CD4-positive, alpha-beta T cell treated with Interleukin-6 for 4 hours (primary cell): ENCODE data around the gene RUSF1.
"Not testable (repeated sequence)": the region's sequence is repeated elsewhere in the genome, so short reads cannot be mapped to it uniquely, and the experiment has no call there.

Experiments used
- DNase-seq: peaks from one replicate; pipeline ENCODE4 v3.0.0-alpha.2; 2020; ENCODE audit warnings: mixed read lengths

Gene RUSF1

DNA sequence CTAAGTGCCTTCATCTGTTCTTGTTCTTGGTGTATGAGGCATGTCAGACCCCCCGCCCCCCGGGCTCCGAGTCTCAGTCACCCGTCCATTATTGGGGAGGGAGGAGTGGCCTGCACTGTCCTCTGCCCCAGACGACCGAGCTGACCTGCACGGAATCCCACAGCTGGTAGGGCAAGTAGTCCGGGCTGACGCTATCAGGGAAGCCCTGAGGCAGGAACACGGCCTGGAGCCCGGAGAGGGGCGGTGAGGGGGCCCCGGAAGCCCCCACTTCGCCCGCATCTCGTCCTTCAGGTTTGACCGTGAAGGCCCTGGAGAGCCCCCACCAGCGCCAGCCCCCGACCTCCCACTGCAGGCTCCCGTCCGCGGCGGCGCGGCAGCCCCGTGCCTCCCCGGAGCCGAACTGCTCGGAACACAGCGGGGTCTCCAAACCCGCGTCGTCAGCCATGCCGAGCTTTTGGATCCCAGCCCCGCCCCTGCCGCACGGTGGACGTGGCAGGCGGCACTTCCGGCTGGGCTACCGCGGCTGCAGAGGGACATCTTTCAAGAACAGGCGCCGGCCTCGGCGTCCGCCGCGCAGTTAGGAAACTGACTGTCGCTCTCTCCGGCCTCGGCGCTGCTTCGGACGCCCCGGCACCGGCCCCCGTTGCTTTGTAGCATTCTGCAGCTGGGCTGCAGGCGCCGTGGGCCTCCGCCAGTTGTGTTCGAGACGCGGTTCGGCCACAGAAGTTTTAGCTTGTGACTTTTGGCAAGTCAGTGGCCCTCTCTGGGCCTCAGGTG is at the start of gene RUSF1:
TSS of gene RUSF1 (minus strand) at position 463 of the 777 bp plus-strand sequence. CDS start at position 445, 18 bp downstream.
- DNase-seq, result peak; percentile 88

DNA sequence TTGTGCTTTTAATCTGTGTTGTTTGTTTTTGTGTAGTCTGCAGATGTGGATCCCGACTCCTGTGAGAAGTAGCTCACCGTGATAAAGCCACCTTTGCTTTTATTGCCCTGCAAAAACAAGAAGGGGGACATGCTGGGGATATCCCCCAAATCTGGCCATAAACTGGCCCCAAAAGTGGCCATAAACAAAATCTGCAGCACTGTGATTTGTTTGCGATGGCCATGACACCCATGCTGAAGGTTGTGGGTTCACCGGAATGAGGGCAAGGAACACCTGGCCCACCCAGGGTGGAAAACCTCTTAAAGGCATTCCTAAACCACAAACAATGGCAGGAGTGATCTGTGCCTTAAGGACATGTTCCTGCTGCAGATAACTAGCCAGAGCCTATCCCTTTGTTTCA is 34.6 kb upstream of the RUSF1 start:
- no peak for DNase-seq

DNA sequence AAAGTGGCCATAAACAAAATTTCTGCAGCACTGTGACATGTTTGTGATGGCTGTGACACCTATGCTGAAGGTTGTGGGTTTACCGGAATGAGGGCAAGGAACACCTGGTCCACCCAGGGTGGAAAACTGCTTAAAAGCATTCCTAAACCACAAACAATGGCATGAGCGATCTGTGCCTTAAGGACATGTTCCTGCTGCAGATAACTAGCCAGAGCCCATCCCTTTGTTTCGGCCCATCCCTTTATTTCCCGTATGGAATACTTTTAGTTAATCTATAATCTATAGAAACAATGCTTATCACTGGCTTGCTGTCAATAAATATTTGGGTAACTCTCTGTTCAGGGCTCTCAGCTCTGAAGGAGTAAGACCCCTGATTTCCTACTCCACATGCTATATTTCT is 31.6 kb upstream of the RUSF1 start:
- DNase-seq, result not testable (repeated sequence)

DNA sequence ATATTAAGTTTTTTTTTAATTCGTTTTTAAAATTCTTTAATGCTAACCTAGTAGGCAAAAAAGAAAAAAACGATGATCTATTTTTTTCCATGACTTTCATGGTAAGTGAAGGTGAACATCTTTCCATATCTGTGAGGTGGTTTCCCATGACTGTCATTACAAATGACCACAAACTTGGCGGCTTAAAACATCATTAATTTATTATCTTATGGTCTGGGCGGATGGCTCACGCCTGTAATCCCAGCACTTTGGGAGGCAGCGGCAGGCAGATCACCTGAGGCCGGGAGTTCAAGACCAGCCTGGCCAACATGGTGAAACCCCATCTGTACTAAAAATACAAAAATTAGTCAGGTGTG is 30.0 kb upstream of the RUSF1 start:
- not testable (repeated sequence) for DNase-seq

DNA sequence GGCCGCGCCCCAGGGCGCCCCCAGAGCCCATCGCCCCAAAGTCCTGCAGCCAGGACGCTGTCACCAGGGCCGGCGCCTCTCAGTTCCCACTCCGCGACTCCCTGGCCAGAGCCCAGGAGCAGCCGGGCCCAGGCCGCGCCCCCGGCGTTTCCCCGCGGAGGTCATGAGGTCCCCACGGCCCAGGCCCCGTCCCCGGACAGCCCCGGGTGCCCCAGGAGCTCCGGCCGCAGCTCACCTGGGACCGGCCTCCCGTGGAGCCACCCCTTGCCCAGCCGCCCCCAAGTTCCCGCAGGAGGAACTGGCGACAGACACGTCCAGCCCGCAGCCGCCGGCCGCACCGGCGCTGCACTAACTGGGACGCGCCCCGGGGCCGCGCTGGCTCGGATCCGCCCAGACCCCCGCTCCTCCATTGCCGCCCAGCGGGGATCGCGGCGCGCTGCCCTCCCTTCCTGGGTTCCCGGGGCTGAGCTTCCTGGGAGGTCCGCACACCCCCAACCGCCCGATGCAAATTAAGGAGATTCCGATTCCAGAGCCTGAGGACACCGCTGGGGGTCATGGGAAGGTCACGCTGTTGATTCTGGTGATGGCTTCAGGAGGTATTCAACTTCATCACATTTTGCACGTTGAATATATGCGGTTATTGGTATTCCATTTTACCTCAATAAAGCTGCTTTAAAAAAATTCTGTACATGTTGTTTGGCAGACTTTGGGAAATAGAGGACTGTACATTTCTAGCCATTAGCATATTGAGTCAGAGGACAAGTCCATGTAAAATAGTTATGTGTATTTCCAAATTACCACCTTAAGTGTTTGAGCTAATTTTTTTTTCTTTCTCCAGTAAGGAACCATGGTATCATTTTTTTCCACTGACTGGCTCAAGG is 29.4 kb upstream of the RUSF1 start:
- DNase-seq, result no peak

DNA sequence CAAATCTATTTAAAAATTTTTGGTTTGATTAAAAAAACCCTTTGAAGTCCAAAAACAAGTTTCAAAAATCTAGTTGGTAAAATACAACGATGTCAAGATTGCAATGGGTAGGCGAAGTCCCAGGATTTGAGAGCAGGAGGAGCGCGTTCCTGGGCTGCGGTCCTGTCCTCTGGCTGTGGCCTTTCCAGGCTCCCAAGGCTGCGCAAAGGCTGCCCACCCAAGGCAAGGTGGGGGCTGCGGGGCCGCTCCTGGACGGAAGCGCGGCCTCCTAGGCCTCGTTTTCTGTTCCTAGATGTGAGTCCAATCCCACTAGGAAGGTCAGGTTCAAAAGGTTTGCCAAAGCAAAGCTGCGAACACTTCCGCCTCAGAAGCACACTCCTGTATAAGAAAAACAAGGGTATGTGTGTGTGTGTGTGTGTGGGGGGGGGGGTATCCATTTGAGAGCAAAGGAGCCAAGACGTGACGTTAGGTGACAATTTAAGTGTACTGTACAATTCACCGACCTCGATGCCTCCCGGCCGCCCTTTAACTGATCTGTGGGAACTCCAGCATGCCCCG is 28.7 kb upstream of the RUSF1 start:
- no peak for DNase-seq

DNA sequence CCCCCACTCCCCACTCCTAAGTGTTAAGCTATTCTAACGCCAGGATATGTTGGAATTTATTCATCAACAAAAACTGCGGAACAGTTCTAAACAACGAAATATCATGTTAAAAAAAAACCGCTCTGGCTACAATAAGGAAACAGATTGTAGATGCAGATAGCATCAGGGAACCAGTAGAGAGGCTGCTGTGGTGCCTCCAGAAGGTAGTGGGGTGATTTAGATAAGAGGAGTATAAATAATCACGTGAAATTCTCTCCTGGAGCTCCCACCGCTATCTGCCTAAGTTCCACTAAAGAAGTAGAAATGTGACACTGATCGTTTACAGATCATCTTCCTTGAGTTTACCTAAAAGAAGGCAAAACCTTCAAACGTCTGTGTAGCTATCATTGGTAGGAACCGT is 27.5 kb upstream of the RUSF1 start:
- DNase-seq, result no peak

DNA sequence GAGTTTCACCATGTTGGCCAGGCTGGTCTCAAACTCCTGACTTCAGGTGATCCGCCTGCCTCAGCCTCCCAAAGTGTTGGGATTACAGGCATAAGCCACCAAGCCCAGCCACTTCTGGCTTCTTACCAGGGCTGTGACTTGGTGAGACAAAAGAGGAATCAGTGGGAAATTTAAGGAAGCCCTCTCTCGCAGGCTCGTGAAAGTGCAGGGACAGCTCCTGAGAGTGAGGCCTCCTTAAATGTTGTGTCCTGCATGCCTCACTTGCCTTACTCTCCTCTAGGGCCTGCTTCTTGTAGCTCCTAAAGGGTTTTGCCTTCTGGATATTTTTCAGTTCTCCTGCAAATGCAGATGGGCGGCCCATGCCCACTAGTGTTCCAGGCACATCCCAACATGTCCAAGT is 24.7 kb upstream of the RUSF1 start:
- no peak for DNase-seq

DNA sequence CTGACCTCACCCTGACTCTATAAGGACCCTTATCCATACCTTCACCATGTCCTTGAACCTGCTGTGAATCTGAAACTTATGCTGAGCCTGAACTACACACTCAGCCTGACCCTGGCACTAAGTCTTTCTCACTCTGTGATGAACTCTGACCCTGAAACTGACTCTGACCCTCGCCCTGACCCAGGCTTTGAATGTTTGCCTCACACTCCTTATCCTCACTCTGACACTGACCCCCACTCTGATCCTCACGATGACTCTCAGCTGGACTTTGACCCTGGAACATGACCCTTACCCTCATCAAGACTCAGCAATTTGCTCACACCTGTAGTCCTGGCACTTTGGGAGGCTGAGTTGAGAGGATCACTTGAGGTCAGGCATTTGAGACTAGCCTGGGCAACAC is 23.9 kb upstream of the RUSF1 start:
- DNase-seq, result no peak

DNA sequence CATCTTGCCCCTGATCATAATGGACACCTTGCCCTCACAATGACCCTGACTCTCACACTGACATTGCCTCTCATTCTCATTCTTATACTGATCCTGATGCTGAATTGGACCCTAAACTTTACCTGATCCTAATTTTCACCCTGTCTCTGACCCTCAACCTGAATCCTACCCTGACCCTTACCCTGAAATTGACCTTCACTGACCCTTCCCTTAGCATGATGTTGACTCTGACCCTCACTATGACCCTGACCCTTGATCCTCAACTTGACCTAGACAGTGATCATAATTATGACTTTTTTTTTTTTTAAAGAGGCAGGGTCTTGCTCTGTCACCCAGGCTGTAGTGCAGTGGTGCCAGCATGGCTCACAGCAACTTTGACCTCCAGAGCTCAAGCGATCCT is 22.9 kb upstream of the RUSF1 start:
- DNase-seq, result no peak

DNA sequence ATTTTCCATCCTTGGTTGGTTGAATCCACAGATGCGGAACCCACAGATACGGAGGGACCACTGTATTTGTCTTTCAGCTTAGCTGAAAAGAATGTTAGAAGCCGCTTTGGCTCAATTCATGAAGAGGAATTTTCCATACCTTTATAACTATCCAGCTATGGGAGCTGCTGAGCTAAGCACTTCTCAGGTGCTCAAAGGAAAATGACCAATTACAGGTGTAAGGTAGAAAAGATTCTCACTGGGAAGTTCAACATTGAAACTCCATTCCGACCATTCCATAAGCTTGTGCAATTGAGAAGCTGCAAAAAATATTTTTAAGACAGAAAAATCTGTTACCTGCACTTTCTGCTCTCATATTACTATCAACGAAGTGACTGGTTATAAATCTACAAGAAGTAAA is 22.2 kb upstream of the RUSF1 start:
- no peak for DNase-seq

DNA sequence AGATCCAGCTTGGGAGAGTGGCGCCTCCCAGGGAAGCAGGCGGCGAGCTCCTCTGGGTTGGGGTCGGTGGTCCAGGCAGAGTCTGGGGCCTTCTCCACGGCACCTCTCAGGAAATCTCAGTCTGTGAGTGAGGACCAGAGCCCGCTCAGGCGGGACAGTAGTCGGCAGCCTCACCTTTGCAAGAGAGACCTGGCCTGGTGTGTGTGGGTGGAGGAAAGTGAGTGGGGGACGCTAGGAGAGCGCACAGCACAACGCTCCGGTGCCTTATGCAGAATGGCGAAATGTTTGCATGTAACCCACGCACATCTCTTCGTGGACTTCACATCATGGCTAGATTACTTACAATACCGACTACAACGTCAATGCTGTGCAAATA is 21.7 kb upstream of the RUSF1 start:
- no peak for DNase-seq

DNA sequence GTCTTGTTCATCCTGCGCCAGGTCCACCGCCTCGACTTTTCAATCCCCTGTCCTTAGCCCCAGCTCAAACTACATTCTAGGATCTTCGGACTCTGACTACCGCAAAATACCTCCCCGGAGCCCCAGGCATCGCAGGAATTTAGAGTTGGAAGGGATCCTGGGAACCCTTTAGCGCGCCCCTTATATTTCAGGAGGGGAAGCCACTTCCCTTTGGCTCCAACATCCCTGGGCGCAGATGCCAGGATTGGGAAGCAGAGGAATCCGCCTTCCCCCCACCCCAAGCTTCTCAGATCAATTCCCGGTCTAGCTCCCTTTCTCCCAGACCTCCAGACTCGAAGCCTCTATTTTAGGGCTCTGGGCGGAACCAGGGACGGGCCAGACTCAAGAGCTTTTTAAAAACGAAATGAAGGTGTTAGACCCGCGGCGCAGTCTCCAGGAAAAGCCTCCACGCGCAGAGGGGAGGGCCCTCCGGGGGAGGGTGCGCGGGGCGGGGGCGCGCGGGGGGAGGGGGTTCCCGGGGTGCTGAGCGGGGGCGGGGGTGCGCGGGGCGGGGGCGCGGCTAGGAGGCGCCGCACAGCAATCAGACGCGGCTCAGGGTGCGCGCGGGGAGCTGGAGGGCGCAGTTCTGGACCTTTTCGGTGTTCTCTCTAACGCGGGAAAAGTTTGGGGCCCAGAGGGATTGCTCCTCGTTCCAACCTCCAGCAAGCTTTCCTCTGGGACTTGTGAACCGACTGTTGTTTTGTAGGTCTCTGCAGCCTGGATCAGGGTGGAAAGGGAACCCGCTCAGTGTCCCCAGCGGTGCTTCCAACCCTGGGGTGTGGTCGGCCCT is 21.1 kb upstream of the RUSF1 start:
- DNase-seq, result peak; percentile 25

DNA sequence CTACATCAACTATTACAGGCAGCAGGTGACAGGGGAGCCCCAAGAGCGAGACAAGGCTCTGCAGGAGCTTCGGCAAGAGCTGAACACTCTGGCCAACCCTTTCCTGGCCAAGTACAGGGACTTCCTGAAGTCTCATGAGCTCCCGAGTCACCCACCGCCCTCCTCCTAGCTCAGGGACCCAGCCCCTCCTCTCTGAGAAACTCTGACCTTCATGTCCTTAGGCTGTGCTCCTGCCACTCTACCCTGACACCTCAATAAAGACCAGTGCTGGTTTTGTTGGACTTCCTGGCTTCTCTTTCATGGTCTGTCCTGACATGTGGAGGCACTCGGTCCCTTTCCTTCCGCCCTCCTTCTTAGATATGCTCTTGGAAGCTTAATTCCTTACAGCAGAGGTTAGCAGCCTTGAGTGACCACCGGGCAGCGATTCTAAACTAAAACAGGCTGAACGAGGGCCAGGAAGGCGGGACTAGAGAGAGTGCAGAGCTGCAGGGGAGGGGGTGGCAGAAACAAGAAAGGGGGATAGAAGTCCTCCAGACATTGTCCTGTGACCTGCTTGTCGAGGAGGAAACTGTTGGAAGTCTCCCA is 20.4 kb upstream of the RUSF1 start:
- DNase-seq, result no peak

DNA sequence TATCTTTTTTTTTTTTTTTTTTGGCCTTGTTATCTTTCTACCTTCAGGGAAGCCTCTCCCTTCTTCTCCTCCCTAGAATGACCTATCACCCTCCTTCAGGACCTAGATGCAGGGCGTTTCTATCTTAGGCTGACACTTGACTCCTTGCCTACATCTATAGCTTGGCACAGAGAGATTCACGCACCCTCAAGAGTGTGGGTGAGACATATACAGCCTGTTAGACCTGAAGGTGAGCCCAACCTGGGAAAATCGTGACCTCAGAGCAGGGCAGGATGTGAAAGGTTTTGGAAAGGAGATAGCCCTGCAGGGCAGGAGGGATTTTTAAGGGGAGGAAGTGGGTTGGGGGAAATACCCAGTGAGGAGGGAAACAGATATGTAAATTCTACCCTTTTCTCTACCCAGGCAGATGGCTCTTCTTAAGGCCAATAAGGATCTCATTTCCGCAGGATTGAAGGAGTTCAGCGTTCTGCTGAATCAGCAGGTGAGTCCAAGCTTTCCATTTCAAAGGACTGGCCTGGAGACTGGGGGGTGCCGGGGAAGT is 19.6 kb upstream of the RUSF1 start, which contains the start of gene AHSP:
TSS of gene AHSP (plus strand) at position 167 of the 541 bp plus-strand sequence. CDS start at position 407, 240 bp downstream.
- DNase-seq, result no peak

DNA sequence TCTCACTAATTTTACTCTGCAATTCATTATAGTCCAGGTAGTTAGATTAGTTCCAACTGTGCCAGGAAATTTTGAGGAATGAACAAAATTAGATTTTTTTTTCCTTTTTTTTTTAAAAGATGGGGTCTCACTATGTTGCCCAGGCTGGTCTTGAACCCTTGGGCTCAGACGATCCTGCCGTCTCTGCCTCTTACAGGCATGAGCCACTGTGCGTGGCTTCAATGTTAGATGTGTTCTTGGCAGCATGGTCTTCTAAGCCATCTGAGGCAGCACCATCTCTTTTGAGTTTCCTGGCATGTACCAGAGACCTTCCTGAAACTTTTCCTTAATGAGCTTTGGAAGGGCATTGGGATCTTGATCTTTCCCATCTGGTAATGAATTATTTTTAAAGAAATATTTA is 16.9 kb upstream of the RUSF1 start:
- no peak for DNase-seq

DNA sequence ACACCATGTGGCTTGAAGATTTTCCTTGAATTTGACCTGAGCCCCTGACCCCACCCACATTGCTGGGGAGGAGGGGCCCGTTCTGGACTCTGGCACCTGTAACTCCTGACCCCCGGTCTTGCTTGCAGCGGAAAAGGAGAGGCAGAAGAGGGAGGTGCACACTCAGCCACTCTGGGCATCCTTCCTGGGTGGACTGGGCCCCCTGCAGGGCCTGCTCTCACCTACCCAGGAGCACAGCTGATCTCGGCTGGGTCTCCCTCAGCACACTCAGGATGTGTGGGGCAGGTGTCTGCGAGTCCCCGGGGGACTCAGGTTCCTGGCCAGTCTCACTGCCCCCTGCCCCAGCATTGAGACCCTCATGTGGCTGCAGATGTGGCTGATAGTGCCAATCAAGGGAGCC is 15.6 kb upstream of the RUSF1 start:
- not testable (repeated sequence) for DNase-seq

DNA sequence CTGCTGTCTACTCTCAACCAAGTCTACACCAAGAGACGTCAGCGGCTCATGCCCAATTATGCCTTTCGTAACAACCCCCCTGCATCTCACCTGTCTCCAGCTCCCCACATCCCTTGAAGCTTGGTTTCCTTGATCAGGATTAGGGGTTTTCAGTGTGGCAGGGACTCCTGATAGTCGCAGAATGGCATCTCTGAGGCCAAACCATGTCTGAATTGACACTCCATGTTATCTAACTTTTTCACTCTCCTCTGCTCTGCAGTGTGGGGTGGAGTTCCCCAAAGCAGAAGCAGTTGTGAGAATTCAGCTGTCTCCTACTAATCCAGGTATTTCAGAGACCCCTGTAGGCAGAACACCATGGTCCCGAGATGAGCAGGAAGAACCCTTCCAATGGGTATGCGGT is 13.9 kb upstream of the RUSF1 start:
- DNase-seq, result no peak

DNA sequence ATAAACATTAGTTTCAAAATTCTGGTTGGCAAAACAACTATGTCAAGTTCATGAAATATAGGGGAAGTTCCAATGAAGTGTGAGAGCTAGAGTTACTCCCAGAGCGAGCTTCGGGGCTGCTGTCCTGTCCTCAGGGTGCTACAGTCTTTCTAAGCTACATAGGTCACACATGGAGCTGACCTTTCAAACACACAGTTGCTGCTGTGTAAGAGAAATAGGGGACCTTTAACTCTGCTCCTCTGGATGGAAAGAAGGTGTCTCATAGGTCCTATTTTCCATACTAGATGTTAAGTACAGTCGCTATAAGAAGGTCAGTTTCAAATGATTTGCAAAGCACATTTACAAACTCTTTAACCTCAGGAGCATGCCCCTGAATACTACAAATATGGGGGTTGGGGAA is 13.2 kb upstream of the RUSF1 start:
- DNase-seq, result no peak

DNA sequence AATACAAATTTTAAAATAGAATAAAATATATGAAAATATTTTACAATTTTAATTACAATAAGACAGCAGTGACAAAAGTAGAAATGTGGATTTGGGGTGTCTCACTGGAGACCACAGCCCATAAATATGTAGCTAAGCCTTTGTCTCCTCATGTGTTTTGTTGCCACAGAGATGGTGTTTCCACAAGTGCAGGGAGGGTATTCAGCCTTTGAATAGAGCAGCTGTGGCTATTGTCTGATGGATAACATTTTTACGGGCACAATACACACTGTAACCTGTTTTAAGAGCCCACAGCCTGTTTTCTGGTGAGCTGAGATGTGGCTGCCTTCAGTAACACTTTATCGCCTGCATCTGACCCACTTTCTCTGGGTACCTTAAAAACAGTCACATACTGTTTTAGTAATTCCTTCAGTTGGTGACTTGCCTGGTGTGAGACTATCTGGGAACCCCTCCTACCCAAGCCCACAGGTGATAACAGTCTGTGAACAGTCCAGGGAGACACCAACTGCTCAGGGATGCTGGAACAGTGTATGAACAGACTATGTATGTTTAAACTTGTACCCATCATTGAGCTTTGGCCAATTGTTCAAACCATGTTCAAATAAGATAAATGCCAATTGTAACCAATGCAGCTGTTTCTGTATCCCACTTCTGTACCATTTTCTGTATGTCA is 11.7 kb upstream of the RUSF1 start:
- DNase-seq, result no peak

DNA sequence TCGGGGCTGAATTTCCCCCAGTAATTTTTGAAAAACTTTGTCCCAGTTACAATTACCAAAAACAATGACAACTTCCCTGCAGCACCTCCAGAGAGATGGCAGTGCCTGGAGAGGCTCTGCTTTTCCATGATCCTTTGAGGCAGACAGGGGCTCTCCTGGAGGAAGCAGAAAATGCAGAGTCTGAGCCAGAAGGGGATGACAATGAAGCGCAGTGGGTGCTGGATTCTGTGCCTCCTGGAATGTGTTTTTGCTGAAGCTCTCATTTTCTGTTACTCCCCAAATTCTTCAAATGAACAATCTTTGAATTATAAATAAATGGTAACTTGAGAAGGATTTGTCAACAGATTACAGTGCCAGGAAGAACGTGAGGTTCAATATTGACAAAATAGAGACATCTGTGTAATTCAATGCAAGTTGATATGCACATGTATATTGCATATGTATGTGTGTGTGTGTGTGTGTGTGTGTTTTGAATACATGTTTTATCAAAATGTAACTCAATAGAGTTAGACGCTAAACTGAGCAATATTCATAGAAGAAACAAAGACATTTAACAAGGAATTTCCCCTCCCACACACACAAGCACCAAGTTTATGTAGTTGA is 9.7 kb upstream of the RUSF1 start:
- no peak for DNase-seq
